Stimulated activated CD4-positive, alpha-beta T cell treated with anti-CD3 and anti-CD28 coated beads, TNF-alpha, amount 100 ng/mL, for 4 hours (primary cell): Measurements from ENCODE around the gene POLL.
"Not testable (repeated sequence)": the region's sequence is repeated elsewhere in the genome, so short reads cannot be mapped to it uniquely, and the experiment has no call there.

Experiments used
- DNase-seq, 3 experiments: peaks; one replicate each; pipeline ENCODE4 v3.0.0-alpha.2; 2020; ENCODE audit warnings: low read depth in 3 of 3

POLL gene

GRCh38 chr10:101611096-101611905, 23.2 kb upstream of the POLL start:
- no peak for DNase-seq

- DNase-seq = no peak
Observed at GRCh38 chr10:101609481-101609880, 21.4 kb upstream of the POLL start.

DNA sequence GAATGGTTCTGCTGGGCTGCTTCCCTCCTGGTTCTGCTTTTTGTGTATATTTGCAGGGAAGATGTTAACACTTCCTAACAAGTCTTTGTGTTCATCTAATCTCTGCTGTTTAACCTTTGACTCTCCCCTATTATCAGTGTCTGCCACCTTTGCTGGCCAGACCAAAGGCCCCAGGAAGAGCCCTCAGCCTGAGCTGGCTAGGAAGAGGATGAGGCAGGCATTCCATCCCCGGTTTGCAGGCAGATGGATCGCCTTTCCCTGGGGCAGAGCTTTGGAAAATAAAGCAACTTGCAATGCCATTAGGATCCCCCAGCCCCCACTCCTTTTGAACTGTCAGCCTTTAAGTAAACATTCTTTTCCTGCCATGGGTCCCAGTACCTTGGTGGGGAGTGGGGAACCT, 19.1 kb upstream of the POLL start:
- no peak for DNase-seq

DNA sequence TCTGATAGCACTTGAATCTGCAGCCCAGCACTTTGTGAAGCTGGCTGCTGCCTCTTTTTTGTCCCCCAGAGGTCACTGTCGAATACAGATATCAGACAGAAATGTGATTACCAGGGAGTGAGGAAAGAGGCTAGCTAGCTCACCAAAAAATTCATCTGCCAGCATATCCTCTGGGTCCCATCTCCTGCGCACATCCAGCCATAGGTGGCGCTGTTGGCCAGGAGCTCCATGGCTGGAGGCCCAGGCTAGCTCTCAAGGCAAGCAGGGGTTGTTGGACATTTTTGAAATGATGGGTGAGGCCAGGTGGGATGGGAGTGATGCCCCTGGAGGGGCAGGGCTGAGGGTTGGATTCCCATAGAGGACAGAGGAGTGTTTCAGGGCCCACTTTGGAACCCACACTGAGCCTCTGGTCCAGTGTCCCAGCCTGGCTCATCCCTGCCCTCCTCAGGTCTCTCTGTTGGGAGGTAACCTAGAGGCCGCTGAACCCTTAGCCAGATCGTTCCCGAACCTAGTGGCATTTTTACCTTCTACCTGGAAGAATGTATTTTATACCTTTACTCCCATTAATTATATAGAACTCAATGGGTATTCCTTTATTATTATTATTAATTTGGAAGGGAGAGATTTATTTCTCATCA, 14.8 kb upstream of the POLL start:
- DNase-seq = peak; percentile 24 to 33 (median 29)

DNA sequence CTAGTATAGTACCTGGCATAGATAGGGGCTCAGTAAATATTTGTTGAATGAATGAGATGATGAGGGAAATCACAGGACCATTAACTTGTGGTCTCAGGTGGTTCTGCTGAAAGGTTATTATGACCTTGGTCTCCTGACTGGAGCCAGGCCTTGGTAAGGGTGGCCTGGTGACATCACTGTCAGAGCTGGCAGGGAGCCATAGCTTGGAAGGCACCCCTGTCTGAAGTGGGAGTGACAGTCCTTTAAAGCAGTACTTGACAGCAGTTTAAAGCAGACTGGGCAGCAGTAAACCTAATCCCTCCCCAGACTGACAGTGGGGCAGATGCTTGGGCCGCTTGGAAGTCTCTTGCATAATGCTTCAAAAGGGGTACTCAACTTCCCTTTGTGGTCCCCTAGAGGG, 13.5 kb upstream of the POLL start:
- no peak for DNase-seq

GRCh38 chr10:101597091-101597900, 9.2 kb upstream of the POLL start:
- DNase-seq = no peak

DNA sequence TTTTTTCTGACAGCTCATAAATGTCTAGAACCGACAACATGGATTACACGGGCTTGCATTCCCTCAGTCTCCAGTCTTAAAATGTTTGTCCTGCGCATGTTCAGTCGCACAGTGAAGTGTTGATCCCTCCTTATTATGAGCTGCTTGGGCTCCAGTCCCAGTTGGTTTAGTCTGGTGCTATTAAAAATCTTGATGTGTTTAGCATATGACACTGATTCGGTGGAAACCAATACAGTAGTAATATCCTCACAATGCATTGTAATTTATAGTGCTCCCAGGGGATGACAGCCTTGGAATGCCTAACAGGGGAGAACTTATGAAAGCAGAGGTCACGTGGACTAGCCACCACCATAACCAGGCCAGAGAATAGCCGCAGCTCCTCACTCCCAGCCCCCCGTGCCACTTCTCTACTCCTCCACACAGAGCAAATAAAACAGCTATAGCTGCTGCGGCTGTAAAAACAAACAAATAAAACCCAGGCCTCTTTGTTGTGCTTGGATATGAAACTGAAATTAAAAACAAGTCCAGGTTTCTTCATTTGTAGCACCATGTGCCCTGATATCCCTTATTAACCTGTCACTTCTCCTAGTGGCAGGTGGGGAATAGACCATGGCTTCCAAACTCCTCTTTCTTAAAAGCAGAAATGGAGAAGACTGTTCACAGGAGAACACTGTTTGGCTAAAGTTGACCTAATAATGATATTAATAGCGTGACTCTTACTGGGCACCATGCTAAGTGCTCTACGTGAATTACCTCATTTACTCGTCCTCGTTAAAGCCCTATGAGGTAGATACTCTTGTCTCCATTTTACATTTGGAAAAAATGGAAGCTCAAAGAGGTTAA, 7.8 kb upstream of the POLL start:
- no peak for DNase-seq

DNA sequence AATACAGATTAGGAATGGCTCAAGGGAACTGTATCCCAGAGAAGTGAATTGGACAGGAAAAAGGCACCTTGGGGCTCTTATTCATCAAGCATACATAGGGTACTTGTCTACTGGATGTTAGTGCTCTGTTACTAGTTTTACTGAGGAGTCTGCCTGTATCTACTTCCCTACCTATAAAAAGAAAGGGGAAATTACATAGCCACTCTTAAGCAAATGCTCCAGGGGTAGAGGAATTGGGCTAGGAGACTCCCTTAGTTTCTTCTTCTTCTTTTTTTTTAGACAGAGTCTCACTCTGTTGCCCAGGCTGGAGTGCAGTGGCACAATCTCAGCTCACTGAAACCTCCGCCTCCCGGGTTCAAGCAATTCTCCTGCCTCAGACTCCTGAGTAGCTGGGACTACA, 5.3 kb upstream of the POLL start:
- DNase-seq = not testable (repeated sequence)

DNA sequence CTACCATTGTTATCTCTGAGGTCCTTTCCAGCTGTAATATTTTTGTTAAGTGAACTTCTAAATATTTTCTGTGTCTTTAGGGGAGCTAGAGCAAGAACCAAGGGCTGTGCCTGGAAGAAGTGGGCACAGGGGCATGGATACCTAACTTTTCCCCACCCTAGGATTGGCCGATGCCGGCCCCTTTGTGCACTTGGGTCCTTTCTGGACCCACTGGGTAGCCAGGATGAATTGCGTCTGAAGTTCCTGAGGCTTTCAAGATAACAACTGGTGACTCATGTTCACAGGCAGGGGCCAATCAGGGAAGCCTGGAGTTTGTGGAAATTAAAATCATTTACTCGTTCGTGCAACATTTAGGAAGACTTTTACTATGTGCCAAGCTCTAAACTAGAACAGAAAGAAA, 822 bp upstream of the POLL start:
- no peak for DNase-seq

GRCh38 chr10:101585841-101586240, 2.2 kb downstream of the POLL start:
- DNase-seq = no peak

GRCh38 chr10:101580486-101581399, 7.3 kb downstream of the POLL start:
- DNase-seq = no peak

DNA sequence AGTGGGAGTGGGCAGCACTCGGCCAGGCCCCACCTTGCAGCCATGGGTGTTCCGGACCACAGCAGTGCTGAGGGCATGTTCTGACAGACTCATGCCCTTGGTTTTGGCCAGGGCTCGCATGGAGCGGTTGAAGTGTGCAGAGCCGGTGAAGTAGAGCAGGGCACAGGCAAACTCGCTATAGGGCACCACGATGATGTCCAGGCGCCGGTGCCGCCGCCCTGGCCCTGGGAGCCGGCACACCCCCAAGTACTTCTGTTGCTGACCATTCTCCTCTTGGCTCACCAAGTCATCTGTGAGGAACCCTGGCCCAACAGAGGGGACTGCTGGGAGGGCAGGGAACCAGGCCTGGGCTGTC, 8.6 kb downstream of the POLL start:
- DNase-seq = no peak

DNA sequence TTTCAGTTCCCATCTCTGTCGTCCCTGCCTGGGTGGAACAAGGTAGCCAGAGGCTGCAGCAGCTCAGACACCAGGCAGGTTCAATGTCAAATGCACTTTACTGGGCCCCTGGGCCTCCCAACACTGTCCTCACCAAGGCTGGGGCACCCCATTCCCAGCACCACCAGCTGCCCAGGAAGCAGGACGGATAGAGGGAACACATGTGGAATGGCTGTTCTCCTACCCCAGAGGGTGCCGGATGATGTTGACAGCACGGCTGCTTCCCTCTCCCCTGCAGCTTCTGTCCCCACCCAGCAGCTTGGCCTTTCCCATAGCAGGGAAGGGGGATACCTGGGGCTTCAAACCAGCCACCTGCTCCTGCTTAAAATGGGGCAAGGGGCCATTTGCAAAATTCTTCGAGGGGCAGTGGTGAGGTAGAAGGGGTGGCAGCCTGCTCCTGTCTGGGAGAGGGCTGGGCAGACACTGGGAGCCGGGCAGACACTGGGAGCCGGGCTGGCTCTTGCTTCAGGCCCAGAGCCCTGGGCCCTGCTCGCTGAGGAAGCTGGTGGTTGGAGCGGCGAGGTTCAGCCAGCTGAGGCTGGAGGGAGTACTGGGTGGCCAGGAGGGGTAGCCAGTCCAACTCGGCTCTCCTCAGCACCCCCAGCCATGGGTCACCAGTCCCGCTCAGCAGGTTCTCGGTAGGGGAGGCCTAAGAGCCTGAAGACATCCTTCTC, 9.1 kb downstream of the POLL start:
- no peak for DNase-seq

- no peak for DNase-seq
Observed at GRCh38 chr10:101578192-101578591, 9.9 kb downstream of the POLL start.

- no peak for DNase-seq
Observed at GRCh38 chr10:101577121-101577871, 10.8 kb downstream of the POLL start.

DNA sequence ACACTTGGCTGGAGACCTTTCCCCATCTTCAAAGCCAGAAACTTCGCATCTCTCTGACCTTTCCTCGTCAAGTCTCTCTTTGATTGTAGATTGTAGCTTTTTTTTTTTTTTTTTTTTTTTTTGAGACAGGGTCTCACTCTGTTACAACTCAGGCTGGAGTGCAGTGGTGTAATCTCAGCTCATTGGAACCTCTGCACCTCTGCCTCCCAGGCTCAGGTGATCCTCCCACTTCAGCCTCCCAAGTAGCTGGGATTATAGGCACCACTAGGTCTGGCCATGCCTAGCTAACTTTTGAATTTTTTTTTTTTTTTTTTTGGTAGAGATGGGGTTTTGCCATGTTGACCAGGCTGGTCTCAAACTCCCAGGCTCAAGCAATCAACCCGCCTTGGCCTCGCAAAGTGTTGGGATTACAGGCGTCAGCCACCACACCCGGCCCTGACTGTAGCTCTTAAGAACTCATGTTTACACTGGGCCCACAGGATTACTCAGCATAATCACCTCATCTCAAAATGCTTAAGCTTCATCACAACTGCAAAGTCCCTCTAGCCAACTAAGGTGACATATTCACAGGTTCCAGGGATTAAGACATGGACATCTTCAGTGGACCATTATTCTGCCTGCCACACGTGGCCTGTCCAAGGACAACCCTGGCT, 11.7 kb downstream of the POLL start:
- no peak for DNase-seq

GRCh38 chr10:101575580-101576210, 12.4 kb downstream of the POLL start:
- no peak for DNase-seq

DNA sequence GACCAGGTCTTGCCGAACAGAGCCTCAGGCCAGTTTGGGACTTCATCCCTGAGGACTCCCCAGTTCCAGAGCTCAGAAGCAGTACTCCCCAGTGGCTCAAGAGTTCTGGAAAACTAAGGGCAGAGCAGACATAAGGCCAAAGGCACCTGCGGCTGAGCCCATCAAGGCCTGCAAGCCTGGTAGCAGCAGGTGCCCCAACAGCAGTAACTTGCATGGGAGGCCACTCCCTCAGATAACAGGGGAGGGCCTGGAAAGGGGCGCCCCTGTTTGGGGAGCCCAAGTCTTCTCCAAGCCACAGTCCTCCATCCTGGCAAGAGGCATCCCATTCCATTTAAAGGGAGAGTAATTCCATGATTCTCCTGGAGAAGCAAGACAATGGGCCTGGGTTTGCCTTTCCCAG, 13.0 kb downstream of the POLL start:
- no peak for DNase-seq
